ENCODE data around the gene CKAP2.
"Not testable (repeated sequence)": the region's sequence is repeated elsewhere in the genome, so short reads cannot be mapped to it uniquely, and the experiment has no call there.

CKAP2 gene, protein sequence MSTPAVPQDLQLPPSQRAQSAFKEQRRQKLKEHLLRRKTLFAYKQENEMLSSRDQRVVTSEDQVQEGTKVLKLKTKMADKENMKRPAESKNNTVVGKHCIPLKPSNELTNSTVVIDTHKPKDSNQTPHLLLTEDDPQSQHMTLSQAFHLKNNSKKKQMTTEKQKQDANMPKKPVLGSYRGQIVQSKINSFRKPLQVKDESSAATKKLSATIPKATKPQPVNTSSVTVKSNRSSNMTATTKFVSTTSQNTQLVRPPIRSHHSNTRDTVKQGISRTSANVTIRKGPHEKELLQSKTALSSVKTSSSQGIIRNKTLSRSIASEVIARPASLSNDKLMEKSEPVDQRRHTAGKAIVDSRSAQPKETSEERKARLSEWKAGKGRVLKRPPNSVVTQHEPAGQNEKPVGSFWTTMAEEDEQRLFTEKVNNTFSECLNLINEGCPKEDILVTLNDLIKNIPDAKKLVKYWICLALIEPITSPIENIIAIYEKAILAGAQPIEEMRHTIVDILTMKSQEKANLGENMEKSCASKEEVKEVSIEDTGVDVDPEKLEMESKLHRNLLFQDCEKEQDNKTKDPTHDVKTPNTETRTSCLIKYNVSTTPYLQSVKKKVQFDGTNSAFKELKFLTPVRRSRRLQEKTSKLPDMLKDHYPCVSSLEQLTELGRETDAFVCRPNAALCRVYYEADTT

DNA sequence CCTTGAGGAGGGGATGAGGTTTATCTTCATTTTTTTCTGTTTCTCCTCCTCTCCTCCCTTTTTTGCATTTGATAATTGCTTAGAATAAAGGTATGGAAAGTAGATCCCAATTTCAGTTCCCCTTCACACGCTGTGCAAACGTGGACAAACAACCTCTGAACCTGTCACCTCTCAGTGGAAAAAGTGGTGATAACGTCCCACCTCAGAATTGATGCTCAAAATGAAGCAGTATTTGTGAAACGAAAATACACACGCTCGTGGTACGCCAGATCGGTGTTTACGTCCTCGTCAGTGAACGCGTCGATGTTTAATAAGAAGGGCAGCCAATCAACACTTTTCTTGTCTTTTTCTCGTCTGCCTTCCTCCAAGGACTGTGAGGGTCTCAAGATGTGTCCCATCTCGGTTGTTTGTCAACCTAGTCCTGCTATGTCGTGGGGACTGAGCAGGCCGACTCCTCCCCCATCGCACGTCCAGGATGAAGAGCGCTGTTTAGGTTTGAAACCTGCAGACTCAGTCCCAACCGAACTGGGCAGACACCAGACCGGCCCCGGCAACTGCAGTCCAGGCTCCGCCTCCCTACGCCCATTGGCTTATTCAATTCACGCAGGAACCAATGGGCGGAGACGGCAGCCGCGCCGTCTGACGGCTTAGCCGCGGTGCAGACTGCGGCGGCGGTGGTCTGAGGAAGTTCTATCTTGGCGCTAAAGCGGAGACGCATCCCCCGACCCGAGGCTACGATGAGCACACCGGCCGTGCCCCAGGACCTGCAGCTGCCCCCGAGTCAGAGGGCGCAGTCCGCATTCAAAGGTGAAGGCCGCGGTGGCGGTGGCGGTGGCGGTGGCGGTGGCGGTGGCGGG is at the start of gene CKAP2:
Gene CKAP2, plus strand, starts transcription at position 659 of the 857 bp plus-strand sequence. Its CDS starts 79 bp downstream, at position 738.
- no peak for FAIRE-seq

DNA sequence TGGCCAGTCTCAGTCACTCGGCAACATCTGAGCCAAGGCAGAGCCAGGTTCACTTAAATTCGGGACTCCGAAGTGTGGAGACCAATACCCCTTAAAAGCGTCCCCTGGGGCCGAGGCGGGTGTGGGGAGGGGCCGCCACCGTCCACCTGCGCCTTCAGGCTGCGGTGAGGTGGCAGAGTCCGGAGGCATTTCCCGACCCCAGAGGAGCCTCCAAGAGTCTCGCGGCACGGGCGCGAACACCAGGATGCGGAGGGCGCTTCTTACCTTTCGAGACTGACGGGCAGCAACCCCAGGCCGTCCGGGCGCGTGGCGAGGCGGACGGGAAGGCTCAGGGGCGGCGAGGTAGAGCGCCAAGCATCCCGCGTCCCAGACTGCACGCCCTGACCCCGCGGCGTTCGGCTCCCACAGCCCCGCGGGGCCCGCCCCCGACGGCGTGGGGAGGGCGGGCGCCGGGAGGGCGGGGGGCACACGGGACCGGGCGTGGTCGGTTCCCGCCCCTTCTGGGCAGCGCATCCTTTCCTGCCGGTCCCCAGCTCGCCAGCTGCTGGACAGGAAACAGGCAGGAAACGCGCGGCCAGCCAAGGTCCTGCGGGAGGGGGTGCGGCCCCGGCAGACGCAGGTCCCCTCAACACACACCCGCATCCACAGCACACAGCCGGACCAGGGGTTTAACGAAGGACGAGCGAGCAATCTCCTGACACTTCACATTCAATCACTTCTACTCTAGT is 49.3 kb upstream of the CKAP2 start, which contains the start of gene THSD1:
Gene THSD1, minus strand, starts transcription at position 406 of the 728 bp plus-strand sequence. CDS start 3,572 bp downstream, outside the sequence.
- no peak for FAIRE-seq

DNA sequence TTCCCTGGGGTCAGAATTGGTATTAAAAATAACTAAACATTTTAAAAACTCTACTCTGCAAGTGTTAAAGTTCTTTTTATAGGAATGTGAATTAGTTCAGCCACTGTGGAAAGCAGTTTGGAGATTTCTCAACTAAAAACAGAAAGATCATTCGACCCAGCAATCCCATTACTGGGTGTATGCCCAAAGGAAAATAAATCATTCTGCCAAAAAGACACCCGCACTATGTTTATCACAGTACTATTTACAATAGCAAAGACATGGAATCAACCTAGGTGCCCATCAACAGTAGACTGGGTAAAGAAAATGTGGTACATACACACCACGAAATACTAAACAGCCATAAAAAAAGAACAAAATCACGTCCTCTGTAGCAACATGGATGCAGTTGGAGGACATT is 48.6 kb upstream of the CKAP2 start:
- FAIRE-seq = no peak

DNA sequence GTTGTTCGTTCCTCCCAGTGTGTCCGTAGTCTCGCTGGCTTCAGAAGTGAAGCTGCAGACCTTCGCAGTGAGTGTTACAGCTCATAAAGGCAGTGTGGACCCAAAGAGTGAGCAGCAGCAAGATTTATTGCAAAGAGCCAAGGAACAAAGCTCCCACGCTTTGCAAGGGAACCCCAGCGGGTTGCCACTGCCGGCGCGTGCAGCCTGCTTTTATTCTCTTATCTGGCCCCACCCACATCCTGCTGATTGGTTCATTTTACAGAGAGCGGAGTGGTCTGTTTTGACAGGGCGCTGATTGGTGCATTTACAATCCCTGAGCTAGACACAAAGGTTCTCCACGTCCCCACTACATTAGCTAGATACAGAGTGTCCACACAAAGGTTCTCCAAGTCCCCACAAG is 47.8 kb upstream of the CKAP2 start:
- not testable (repeated sequence) for FAIRE-seq

DNA sequence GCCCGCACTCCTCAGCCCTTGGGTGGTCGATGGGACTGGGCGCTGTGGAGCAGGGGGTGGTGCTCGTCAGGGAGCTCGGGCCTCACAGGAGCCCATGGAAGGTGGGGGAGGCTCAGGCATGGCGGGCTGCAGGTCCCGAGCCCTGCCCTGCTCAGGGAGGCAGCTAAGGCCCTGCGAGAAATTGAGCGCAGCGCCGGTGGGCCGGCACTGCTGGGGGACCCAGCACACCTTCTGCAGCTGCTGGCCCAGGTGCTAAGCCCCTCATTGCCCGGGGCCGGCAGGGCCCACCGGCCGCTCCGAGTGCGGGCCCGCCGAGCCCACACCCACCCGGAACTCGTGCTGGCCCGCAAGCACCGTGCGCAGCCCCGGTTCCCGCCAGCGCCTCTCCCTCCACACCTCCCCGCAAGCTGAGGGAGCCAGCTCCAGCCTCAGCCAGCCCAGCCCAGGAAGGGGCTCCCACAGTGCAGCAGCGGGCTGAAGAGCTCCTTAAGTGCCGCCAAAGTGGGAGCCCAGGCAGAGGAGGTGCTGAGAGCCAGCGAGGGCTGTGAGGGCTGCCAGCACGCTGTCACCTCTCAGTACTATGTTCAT is 47.1 kb upstream of the CKAP2 start:
- FAIRE-seq = not testable (repeated sequence)

DNA sequence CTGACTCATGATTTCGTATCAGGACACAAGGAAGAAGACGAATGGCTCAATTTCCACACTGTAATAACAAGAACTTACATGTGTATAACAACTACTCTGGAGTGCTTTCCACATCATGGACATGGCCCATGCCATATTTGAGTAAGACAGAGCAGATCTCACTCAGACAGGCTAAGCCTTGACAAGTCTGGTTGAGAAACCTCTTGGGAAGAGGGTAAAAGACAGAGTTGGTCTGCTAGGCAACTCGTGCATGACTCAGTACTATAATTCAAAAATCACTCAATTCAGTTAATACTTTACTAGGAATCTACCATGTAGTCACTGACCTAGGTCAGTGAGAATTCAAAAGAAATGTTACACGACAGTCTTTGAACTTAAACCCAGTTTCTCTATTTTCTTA is 43.6 kb upstream of the CKAP2 start:
- FAIRE-seq = no peak

DNA sequence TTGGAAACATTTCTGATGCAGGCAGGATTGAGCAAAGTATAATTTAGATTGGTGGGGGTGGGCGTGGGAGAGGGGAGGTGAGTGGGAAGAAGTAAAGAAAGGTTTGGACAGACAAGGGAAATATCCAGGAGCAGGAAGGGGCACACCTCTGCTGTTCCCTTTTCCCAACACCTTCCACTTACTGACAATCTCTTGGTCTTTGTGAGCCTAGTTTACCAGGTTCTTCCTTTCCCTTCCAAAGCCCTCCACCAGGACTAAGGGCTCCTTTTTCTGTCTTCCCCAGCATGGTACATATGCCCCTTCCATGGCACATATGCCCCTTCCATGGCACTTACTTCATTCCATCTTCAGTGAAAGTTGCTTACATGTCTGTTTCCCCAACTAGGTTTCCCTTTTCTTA is 43.1 kb upstream of the CKAP2 start:
- FAIRE-seq = no peak

DNA sequence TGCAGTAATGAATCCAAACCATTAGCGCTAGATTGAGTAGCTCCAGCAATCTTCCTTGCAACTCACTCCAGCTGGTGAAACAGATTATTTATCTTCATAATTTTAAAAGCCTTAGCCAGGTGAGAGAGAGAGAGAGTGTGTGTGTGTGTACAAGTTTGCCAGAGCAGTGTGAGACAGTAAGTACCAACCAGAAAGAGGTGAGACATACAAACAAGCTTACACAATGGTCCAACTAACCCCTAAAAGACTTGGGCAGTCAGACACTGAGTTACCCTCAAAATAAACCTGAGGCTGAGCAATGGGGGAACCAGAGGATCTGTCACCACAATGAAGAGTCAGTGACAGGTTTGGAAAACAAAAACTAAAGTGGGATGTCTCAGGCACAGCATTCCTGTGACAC is 41.2 kb upstream of the CKAP2 start:
- FAIRE-seq = no peak

DNA sequence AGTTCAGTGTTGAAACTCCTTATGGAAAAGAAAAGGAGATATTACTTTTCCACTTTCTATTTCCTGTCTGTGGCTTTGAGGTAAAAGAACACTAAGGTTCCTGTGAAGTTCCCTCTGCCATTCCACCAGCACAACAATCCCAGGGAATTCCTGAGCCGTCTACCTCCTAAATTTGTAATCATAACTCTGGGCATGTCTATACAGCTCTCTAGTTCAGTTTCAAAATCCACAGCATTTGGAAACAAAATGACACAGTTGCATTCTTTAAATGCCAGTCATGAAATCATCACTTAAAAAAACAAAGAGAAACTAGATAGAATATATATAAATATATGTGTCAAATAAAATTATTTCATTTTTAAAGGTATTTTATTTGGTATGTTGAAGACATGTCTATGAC is 40.3 kb upstream of the CKAP2 start:
- FAIRE-seq = no peak

DNA sequence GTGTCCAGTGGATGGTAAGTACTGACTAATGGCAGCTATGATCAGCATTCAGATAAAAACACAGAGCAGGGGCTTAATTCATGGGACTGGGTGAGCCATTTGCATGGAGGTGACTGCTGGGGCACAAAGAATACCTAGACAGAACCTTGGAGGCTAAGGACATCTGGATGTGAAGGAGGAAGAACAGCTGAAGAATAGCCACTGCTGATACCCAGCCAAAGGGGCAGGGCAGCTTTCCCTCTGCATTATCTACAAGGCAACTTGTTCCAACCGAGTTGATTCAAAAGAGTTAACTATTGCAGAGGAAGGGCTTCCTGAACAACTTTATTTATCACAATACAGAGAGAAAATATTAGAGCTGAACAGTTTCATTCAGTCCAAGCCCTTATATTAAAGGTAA is 36.2 kb upstream of the CKAP2 start:
- no peak for FAIRE-seq

DNA sequence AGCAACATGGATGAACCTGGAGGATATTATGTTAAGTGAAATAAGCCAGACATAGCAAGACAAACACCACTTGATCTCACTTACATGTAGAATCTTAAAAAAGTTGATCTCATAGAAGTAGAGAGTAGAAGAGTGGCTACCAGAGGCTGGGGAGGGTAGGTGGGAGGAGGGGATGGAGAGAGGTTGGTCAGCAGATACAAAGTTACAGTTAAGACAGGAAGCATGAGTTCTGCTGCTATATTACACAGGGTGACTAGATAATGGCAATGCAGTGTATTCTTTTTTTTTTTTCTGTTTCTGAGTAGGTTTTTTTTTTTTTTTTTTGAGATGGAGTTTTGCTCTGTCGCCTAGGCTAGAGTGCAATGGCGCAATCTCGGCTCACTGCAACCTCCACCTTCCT is 34.1 kb upstream of the CKAP2 start:
- no peak for FAIRE-seq

DNA sequence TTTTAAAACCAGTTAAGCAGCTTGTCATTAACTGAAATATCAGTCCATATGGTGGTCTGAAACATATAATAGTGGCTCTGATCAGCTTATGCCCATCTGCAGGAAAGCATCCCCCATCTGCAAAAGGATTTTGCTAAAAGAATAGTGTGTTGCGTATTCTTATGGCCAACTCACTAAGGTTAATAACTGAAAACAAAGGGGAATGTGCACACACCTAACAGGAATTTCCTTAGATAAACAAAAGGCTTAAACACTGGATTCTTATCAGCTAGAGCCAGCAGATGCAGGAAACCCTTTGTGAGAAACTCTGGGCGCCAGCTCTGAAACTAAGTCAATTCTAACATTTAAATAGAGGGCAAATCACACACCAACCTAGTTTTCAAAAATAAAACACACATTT is 27.0 kb upstream of the CKAP2 start:
- no peak for FAIRE-seq

DNA sequence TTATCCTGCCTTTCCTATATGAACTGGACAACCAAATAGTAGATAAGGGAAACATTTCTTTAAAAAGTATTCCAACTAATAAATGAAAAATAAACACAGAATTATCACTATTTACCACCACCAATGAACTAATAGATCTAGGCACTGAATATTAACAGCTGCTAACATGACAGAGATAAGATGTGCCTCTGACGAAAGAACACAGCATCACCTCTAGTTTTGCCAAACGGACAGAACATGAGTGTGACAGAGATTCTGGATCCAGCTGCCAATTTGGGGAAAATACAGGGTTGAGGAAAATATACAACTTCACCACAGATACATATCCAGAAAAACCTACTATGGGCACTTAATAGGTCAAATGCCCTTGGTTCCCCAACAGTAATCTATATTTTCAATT is 22.8 kb upstream of the CKAP2 start:
- no peak for FAIRE-seq

DNA sequence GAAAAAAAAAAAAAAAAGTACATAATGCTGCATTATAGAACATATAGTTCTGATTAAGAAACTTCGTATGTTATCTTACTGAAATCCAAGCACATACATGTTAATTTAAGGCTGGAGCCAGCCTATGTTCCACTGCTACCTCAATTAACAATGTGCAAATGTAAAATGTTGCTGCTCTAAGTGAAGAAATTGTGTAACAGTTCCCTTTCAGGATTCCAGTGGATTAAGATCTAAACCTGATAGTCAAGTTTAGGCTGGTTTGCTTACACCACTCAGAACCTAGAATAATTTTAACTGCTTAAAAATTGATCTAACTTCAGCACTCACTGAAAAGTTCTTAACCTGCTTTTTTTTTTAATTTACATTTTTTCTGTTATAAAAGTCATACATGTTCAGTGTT is 9.0 kb upstream of the CKAP2 start:
- no peak for FAIRE-seq

DNA sequence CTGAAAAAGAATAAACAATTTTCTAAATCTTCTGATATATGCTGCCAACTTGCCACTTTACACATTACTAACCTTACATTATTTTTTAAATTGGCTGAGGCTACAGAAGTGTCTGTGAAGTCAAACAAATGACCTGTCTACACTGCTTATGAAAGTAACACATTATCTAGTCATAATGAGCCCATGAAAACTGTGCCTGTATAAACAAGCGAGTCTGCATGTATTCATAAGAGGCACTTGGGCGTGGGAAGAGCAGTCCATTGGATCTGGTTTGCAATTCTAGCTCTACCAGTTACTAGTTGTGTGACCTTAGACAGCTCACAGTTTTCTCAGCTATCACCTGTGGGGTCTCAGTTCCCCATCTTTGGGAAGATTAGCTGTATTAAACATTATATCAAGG is 7.9 kb upstream of the CKAP2 start:
- FAIRE-seq = peak; percentile 33

DNA sequence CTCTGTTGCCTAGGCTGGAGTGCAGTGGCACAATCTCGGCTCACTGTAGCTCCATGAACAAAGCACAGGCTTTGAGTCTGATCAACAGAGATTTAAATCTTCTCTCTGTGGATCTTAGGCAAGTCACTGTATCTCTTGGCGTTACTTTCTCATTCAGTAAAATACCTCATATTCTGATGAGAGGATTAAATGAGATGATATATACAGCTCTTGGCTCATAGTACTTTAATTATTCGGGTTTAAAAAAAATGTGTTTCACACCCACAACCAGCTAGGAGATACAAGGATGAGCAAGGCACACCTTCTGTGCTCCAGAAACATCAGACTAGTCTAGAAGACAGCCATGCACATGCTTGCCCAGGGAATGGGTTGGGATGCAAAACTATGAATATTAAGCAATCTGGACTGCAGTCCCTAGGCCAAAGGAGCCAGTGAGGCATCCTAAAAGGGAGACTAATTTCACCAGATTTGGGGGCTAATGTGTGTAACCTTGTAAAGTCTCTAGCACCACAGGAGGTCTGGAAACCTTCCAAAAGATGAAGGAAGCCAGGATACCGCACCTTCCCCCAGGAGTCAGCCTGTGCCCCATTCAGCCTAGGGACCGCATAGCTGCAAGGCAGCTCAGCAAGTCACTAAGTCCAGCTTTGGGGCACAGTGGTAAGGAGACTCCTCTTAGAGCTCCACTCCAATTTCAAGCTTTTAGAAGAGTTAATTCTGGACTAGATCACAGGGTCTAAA is 7.3 kb upstream of the CKAP2 start:
- no peak for FAIRE-seq

DNA sequence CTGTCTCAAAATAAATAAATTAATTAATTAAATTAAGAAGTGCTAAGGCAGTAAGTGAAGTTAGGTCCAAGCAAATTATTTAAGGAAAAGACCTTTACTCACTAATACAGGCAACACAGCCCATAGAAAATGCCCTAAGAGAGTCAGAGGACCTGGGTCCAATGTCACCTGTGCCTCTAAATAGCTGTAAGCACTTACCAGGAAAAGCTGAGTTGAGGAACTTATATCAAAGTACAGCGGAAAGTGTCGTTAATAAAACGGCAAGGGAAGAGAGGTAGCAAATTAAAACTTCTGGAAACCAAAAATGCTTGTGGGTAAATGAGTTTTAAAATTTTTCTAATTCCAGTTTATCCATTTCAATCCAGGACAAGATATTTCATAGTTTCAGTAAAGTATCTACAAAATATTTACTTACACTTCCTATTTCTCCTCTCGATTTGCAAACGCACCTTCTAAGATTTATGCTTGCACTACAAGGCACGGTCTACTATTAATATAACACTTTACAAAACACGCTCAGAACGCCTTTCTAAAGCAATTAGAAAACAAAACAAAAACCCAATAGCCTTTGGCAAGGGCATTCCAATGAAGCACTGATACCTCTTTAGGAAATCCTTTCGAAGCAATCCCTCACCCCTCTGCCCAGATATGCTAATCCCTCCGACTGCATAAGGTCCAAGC is 5.8 kb upstream of the CKAP2 start:
- FAIRE-seq = no peak

DNA sequence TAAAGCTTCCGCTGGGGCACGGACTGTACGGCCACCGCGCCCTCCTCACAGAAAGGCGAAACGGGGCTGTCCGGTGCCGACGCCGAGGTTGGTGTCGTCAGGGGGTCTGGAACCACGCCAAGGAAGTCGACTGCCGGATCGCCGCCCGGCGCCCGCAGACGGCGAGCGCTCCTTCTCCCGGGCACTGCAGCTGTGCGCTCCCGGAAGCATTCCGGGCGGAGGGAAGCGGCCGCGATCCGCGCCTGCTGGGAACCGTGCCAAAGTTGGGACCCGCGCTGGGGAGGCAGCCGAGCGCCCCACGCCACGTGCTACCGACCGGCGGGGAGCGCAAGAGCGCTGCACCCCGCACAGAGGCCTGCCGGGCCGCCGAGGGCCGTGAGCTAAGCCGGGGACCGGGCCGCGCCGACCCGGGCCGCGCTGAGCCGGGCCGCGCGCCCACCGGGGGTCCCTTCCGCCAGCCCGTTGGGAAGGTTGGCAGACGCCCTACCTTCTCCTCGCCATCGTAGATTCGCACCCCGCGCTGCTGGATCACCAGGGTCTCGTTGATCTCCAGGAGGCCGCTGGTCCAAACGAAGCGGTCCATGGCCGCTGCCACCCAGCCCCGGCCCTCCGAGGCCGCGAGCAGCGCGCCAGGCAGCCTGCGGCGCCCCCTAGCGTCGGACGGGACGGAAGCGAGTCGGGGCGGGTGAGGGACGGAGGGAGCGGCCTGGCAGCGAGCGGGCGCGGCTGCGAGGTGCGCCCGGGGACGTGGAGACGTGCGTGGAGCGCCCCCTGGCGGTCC is 5.1 kb upstream of the CKAP2 start, which contains the start of gene VPS36:
Gene VPS36, minus strand, starts transcription at position 623 of the 781 bp plus-strand sequence. Its CDS starts 40 bp downstream, at position 583.
- FAIRE-seq = no peak

DNA sequence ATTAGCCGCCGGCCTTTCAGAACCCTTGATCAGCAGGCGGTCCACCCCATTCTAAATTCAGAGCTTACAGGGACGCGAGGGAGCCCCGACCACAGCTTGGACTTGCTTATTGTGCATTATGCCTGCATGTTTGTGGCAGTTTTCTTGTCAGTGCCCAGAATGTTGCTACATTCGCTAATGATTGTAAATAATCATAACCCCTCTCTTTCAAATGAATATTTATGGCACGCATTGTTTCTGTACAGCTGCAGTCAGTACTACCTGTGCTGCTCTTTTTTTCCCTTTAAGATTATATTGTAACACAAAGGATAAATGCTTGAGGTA is 4.5 kb upstream of the CKAP2 start:
- no peak for FAIRE-seq

Measured in islet of Langerhans (tissue), 1 donor.